H1 (cell line): ENCODE results near the gene ILF3. TPM values are rescaled to one million over a fixed set of nuclear protein-coding genes. Genes with fewer than 3 reads are reported as not detected.

ENCODE experiments used
- CBX5 ChIP-seq: fragments of 300-800, 300-1000 bp; sonication (generic); IDR thresholded peaks from 2 replicates; pipeline ENCODE4 v1.7.1; 2016; ENCODE audit warnings: antibody characterized with exemption, low read length, low read depth
- CEBPB ChIP-seq: IDR thresholded peaks from 2 replicates; pipeline ENCODE4 v1.6.1; 2012; ENCODE audit warnings: low read depth, low read length
- CHD7 ChIP-seq: fragments of 300-600 bp; sonication (generic); IDR thresholded peaks from 2 replicates; pipeline ENCODE4 v1.7.1; 2012; ENCODE audit warnings: low read length, moderate library complexity, mild to moderate bottlenecking, inconsistent platforms; ENCODE audit not compliant: insufficient replicate concordance
- KDM5A ChIP-seq: fragments of 200-600 bp; IDR thresholded peaks from 2 replicates; pipeline ENCODE4 v1.7.1; 2012; ENCODE audit warnings: mild to moderate bottlenecking, low read length, inconsistent platforms, mixed read lengths
- PHF8 ChIP-seq: fragments of 200-600 bp; sonication (generic); conservative IDR thresholded peaks from 2 replicates; pipeline ENCODE4 v1.7.1; 2012; ENCODE audit warnings: low read depth, mild to moderate bottlenecking, inconsistent platforms, low read length, moderate library complexity
- RBBP5 ChIP-seq: IDR thresholded peaks from 2 replicates; pipeline ENCODE4 v1.7.1; 2012; ENCODE audit warnings: low read depth, mild to moderate bottlenecking, inconsistent platforms, low read length, moderate library complexity, borderline replicate concordance
- SP2 ChIP-seq: IDR thresholded peaks from 2 replicates; pipeline ENCODE4 v1.6.1; 2012; ENCODE audit warnings: mild to moderate bottlenecking, low read length, inconsistent platforms
- polyA plus RNA-seq, 7 experiments: library from polyadenylated mRNA; depleted of rRNA in 3 of 7; stranded (reverse) in 5 of 7; unstranded in 2 of 7; fragments of >200 nt in 5 of 7; fragments of 200-250 nt in 2 of 7; gene quantifications; 1 replicate in 5 of 7; 2 replicates in 1 of 7; 4 replicates in 1 of 7; pipeline versions ENCODE4 v1.2.1 to v1.2.3, GENCODE V29; 2011 to 2013; ENCODE audit warnings: missing spikeins in 2 of 7, mixed read lengths in 2 of 7
- total RNA-seq: library from RNA; stranded (reverse); fragmentation: NEBNext Ultra II Directional; extraction: Animal tissue kit (Norgen Biotek cat#: 25700); gene quantifications from 2 replicates; pipeline ENCODE4 v1.2.1, GENCODE V29; 2021

ILF3 gene
- total and polyA plus RNA-seq, 2 of the 8 experiments (the other 6 are each of a cell fraction or from before 2014, with no cell fraction given) = 291 to 695 TPM

GRCh38 chr19:10612499-10613119 is 41.5 kb upstream of the ILF3 start (continued):
- TF ChIP-seq KDM5A (no peak), CBX5 (no peak), PHF8 (no peak), CHD7 (no peak), SP2 (no peak), RBBP5 (no peak), CEBPB (no peak)
